ENCODE data around the gene RSPH3. TPM values are rescaled to one million over a fixed set of nuclear protein-coding genes. Genes with fewer than 3 reads are reported as not detected.
"Not testable (repeated sequence)": the region's sequence is repeated elsewhere in the genome, so short reads cannot be mapped to it uniquely, and the experiment has no call there.

The RSPH3 gene
- total and polyA plus RNA-seq, 4 donors = 4.4 to 16.8 (median 9.7) TPM

GRCh38 chr6:159031846-159032245, 31.8 kb upstream of the RSPH3 start:
- H3K27ac ChIP-seq (ENCODE audit: low read depth in 1 of 2, low read length in 1 of 2) = no peak overlapping the region
- H3K36me3 ChIP-seq (ENCODE audit: control insufficient read depth in 4 of 4, insufficient read depth in 4 of 4, low read length in 4 of 4) = peaks cover 0 to 6% (median 0%) of the 10 kb centered on the region in 4 donors
- DNase-seq (peak in 1 of 3 donors; percentile 44), ATAC-seq (ENCODE audit: insufficient read depth, low FRiP score) (no peak)
- H3K27me3 ChIP-seq (ENCODE audit: control insufficient read depth in 3 of 3, insufficient read depth in 3 of 3, low read length in 2 of 3) = no peaks in the 10 kb centered on the region
- 24 to 59% methylated on average over 5 of the region's 5 CpGs for WGBS, 2 donors
- no peaks in the 10 kb centered on the region for H3K9me3 ChIP-seq (ENCODE audit: control insufficient read depth in 4 of 4, insufficient read depth in 3 of 4, low read length in 3 of 4)
- peaks cover 0 to 4% (median 0%) of the 10 kb centered on the region in 5 donors for H3K4me1 ChIP-seq (ENCODE audit: control insufficient read depth in 5 of 5, insufficient read depth in 5 of 5, low read length in 5 of 5)
- H3K9ac ChIP-seq (ENCODE audit: insufficient read depth in 1 of 2, low read length in 2 of 2) = no peak overlapping the region
- no peak for TF ChIP-seq CTCF (IDR thresholded peaks at IDR 0.05; ENCODE audit: control extremely low read depth, extremely low read depth)
- H3K4me3 ChIP-seq = no peak overlapping the region

GRCh38 chr6:159030168-159030567, 30.2 kb upstream of the RSPH3 start:
- H3K27me3 ChIP-seq (ENCODE audit: control insufficient read depth in 3 of 3, insufficient read depth in 3 of 3, low read length in 2 of 3) = no peaks in the 10 kb centered on the region
- H3K9me3 ChIP-seq (ENCODE audit: control insufficient read depth in 4 of 4, insufficient read depth in 3 of 4, low read length in 3 of 4) = peaks cover 0 to under 1% (median 0%) of the 10 kb centered on the region in 4 donors
- no peak for ATAC-seq (ENCODE audit: insufficient read depth, low FRiP score)
- no peak overlapping the region for H3K27ac ChIP-seq (ENCODE audit: low read depth in 1 of 2, low read length in 1 of 2)
- no peak overlapping the region for H3K9ac ChIP-seq (ENCODE audit: insufficient read depth in 1 of 2, low read length in 2 of 2)
- peaks cover 0 to 4% (median 0%) of the 10 kb centered on the region in 5 donors for H3K4me1 ChIP-seq (ENCODE audit: control insufficient read depth in 5 of 5, insufficient read depth in 5 of 5, low read length in 5 of 5)
- H3K4me3 ChIP-seq = no peak overlapping the region
- peak in 2 of 3 donors; percentile 55 to 71 for DNase-seq
- no peak for TF ChIP-seq CTCF (IDR thresholded peaks at IDR 0.05; ENCODE audit: control extremely low read depth, extremely low read depth)
- H3K36me3 ChIP-seq (ENCODE audit: control insufficient read depth in 4 of 4, insufficient read depth in 4 of 4, low read length in 4 of 4) = no peaks in the 10 kb centered on the region
- WGBS, 2 donors = 90 to 92% methylated on average over 2 of the region's 2 CpGs

- ATAC-seq (ENCODE audit: insufficient read depth, low FRiP score) = not testable (repeated sequence)
Measured at GRCh38 chr6:159025224-159025623, 25.2 kb upstream of the RSPH3 start.

GRCh38 chr6:159023893-159024292, 23.9 kb upstream of the RSPH3 start:
- no peak for TF ChIP-seq CTCF (IDR thresholded peaks at IDR 0.05; ENCODE audit: control extremely low read depth, extremely low read depth)
- H3K27ac ChIP-seq (ENCODE audit: low read depth in 1 of 2, low read length in 1 of 2) = no peak overlapping the region
- no peaks in the 10 kb centered on the region for H3K4me1 ChIP-seq (ENCODE audit: control insufficient read depth in 5 of 5, insufficient read depth in 5 of 5, low read length in 5 of 5)
- no peak overlapping the region for H3K4me3 ChIP-seq
- WGBS, 2 donors = 92 to 97% methylated on average over 4 of the region's 4 CpGs
- H3K36me3 ChIP-seq (ENCODE audit: control insufficient read depth in 4 of 4, insufficient read depth in 4 of 4, low read length in 4 of 4) = no peaks in the 10 kb centered on the region
- no peak overlapping the region for H3K9ac ChIP-seq (ENCODE audit: insufficient read depth in 1 of 2, low read length in 2 of 2)
- H3K27me3 ChIP-seq (ENCODE audit: control insufficient read depth in 3 of 3, insufficient read depth in 3 of 3, low read length in 2 of 3) = no peaks in the 10 kb centered on the region
- peaks cover 0 to 9% (median 4%) of the 10 kb centered on the region in 4 donors for H3K9me3 ChIP-seq (ENCODE audit: control insufficient read depth in 4 of 4, insufficient read depth in 3 of 4, low read length in 3 of 4)
- DNase-seq = no peak
- no peak for ATAC-seq (ENCODE audit: insufficient read depth, low FRiP score)

More at GRCh38 chr6:159025224-159025623, 25.2 kb upstream of the RSPH3 start:
- H3K9ac ChIP-seq (ENCODE audit: insufficient read depth in 1 of 2, low read length in 2 of 2); DNase-seq; H3K4me3 ChIP-seq; H3K9me3 ChIP-seq (ENCODE audit: control insufficient read depth in 4 of 4, insufficient read depth in 3 of 4, low read length in 3 of 4); H3K4me1 ChIP-seq (ENCODE audit: control insufficient read depth in 5 of 5, insufficient read depth in 5 of 5, low read length in 5 of 5); H3K27ac ChIP-seq (ENCODE audit: low read depth in 1 of 2, low read length in 1 of 2); H3K36me3 ChIP-seq (ENCODE audit: control insufficient read depth in 4 of 4, insufficient read depth in 4 of 4, low read length in 4 of 4); H3K27me3 ChIP-seq (ENCODE audit: control insufficient read depth in 3 of 3, insufficient read depth in 3 of 3, low read length in 2 of 3): not testable (repeated sequence)
- WGBS, 2 donors = 46 to 96% methylated on average over 1 of the region's 1 CpG
